GM11168 (cell line): ENCODE data around the gene AVPI1.
"Not testable (repeated sequence)": the region's sequence is repeated elsewhere in the genome, so short reads cannot be mapped to it uniquely, and the experiment has no call there.

Experiments
- in situ Hi-C: fragments of 300-500 bp; cut with MboI; formaldehyde crosslinking; loops from one replicate; pipeline ENCODE4 v1.12.0; 2022; ENCODE audit warnings: low sequenced_read_pairs; ENCODE audit not compliant: unreplicated experiment

AVPI1 gene

GRCh38 chr10:97642471-97643159 lies 44.4 kb downstream of the AVPI1 start:
- in situ Hi-C loops: not testable (repeated sequence)

GRCh38 chr10:97640868-97641811 lies 45.9 kb downstream of the AVPI1 start:
- in situ Hi-C loops: no loop called here

- in situ Hi-C loops: no loop called here
Observed at GRCh38 chr10:97640174-97640867, 46.7 kb downstream of the AVPI1 start, which contains the start of gene PI4K2A. TSS of gene PI4K2A (plus strand) at chr10:97640671. CDS start at chr10:97640743, 72 bp downstream.

- in situ Hi-C loops: not testable (repeated sequence)
Observed at GRCh38 chr10:97639090-97639489, 48.0 kb downstream of the AVPI1 start.

- in situ Hi-C loops: no loop called here
Observed at GRCh38 chr10:97635577-97635976, 51.5 kb downstream of the AVPI1 start.

DNA sequence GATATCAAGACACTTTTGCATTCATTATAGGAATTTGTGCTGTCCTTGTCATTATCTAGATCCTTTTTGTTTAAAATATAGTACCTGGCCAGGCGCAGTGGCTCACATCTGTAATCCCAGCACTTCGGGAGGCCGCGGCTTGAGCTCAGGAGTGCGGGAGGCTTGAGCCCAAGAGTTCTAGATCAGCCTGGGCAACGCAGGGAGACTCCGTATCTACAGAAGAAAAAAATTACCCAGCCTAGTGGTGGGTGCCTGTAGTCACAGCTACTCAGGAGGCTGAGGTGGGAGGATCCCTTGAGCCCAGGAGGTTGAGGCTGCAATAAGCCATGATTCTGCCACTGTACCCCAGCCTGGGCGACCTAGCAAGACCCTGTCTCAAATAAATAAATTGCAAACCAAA lies 53.1 kb downstream of the AVPI1 start:
- in situ Hi-C loops: no loop called here

- in situ Hi-C loops: no loop called here
Observed at GRCh38 chr10:97632949-97633884, 53.8 kb downstream of the AVPI1 start, which contains the start of gene MORN4. TSS of gene MORN4 (minus strand) at chr10:97633500. CDS start at chr10:97619653, 13,847 bp downstream.

DNA sequence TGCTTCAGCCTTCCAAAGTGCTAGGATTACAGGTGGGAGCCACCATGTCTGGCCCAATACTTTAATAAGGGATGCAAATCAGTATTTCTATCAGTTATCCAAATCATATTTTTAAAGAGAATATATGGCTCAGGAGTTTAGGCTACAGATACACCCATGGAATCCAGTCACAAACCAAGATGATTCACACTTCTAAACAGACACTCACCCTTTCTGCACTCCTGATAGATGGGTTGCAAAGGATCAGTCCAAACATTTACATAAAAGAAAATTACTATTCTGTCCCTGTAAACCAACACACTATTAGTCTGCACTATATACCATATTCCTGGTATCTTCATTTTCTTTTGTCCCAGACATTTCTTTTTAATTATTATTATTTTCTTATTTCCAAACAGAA lies 55.9 kb downstream of the AVPI1 start:
- in situ Hi-C loops: no loop called here

DNA sequence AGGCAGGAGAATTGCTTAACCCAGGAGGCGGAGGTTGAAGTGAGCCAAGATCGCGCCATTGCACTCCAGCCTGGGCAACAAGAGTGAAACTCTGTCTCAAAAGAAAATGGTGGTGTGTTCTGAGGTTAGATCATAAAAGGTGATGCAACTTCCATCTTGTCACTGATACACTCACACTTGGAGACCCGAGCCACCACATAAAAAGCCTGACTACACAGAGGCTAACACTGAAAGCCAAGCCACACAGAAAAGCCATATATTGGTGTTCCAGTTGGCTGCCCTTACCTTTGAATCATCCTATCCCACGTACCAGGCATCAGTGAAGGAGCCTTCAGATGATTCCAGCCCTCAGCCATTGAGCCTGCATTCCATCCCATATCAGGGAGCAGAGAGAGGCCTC lies 57.8 kb downstream of the AVPI1 start:
- in situ Hi-C loops: no loop called here

DNA sequence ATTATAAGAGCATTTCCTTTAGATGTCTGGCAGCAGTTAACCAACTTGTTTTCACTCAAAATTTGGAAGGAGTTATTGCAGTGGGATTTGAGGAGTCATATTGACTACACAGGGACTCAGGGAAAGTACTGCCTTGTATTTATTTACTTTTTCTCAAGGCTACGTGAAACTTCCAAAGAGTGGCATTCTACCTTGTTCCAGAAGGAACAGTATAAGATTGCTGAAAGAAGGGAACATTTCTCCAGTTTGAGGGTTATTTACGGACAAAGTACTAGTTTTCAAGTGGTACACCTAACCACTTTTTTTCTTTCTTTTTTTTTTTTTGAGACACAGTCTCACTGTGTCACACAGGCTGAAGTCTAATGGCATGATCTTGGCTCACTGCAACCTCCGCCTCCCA lies 58.8 kb downstream of the AVPI1 start:
- in situ Hi-C loops: no loop called here

DNA sequence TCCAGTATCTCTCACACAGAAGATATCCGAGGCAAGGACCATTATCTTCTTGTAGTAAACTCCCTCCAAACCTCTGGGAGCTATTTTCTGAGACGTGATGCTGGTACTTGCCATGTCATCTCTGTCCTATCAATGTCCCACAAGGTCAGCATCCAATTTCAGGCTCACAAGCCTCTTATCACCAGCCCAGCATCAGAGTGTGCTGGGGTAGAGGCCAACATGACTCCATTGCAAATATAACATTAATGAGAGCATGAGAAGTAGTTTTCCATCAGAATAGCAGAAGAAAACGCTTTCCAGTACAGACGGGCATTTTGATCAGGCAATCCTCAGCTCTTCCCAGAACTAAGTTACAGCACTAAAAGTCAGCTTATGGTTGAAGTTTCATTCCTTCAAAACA lies 59.3 kb downstream of the AVPI1 start:
- in situ Hi-C loops: no loop called here
